NCI-H2107 treated with DMSO at 0.1 percent for 48 hours (cell line): ENCODE measurements around the gene NMUR2.

ENCODE experiments used
- DNase-seq: peaks from one replicate; lab custom pipeline; 2025; ENCODE audit not compliant: unreplicated experiment; lab: John Stamatoyannopoulos, UW

The NMUR2 gene

GRCh38 chr5:152405145-152405544 lies at the start of gene NMUR2:
Gene NMUR2 (minus strand): TSS chr5:152405279. CDS start chr5:152405113, 166 bp downstream.
- no peak for DNase-seq

- DNase-seq: no peak
These were observed 38.9 kb upstream of the NMUR2 start for GRCh38 chr5:152443935-152444334.

- no peak for DNase-seq
These were observed 34.7 kb upstream of the NMUR2 start for GRCh38 chr5:152439791-152440190.

GRCh38 chr5:152437866-152438265 lies 32.8 kb upstream of the NMUR2 start:
- no peak for DNase-seq

- DNase-seq: no peak
These were observed 22.6 kb upstream of the NMUR2 start for GRCh38 chr5:152427721-152428120.

- no peak for DNase-seq
These were observed 20.0 kb upstream of the NMUR2 start for GRCh38 chr5:152425083-152425482.

- no peak for DNase-seq
These were observed 19.4 kb upstream of the NMUR2 start for GRCh38 chr5:152424501-152424900.

- no peak for DNase-seq
These were observed 17.0 kb upstream of the NMUR2 start for GRCh38 chr5:152422081-152422480.

GRCh38 chr5:152412129-152412528 lies 7.0 kb upstream of the NMUR2 start:
- no peak for DNase-seq

- no peak for DNase-seq
These were observed 1.0 kb upstream of the NMUR2 start for GRCh38 chr5:152406082-152406481.

GRCh38 chr5:152404494-152404893 lies 585 bp downstream of the NMUR2 start:
- no peak for DNase-seq

- no peak for DNase-seq
These were observed 2.0 kb downstream of the NMUR2 start for GRCh38 chr5:152403046-152403445.

GRCh38 chr5:152400846-152401245 lies 4.2 kb downstream of the NMUR2 start:
- no peak for DNase-seq

- DNase-seq: no peak
These were observed 7.5 kb downstream of the NMUR2 start for GRCh38 chr5:152397581-152397980.

GRCh38 chr5:152393441-152393840 lies 11.6 kb downstream of the NMUR2 start:
- DNase-seq: no peak

GRCh38 chr5:152389208-152389849 lies 15.8 kb downstream of the NMUR2 start:
- no peak for DNase-seq

GRCh38 chr5:152388610-152389009 lies 16.5 kb downstream of the NMUR2 start:
- no peak for DNase-seq

- DNase-seq: no peak
These were observed 24.5 kb downstream of the NMUR2 start for GRCh38 chr5:152380415-152381123.

GRCh38 chr5:152379331-152379730 lies 25.7 kb downstream of the NMUR2 start:
- no peak for DNase-seq

GRCh38 chr5:152378730-152379129 lies 26.3 kb downstream of the NMUR2 start:
- no peak for DNase-seq

- no peak for DNase-seq
These were observed 28.2 kb downstream of the NMUR2 start for GRCh38 chr5:152376886-152377285.

GRCh38 chr5:152374711-152375275 lies 30.3 kb downstream of the NMUR2 start:
- DNase-seq: no peak
